ENCODE results near the gene SLC46A2. TPM values are rescaled to one million over a fixed set of nuclear protein-coding genes. Genes with fewer than 3 reads are reported as not detected.
A peak's percentile ranks its signal among the peaks of the same experiment; 100 is the strongest.

SLC46A2 gene
- total RNA-seq, 6 donors from 2014 or later = 9.1 to 23.6 (median 14.8) TPM

- no peak for TF ChIP-seq POLR2AphosphoS5 (IDR thresholded peaks at IDR 0.05)
- no peak for TF ChIP-seq CTCF (IDR thresholded peaks at IDR 0.05)
- no peak for TF ChIP-seq EP300 (IDR thresholded peaks at IDR 0.05)
- peak in 1 of 2 donors; percentile 18 for ATAC-seq (ENCODE audit: low FRiP score in 2 of 2)
- WGBS, 2 donors = 39 to 46% methylated on average over 6 of the region's 6 CpGs
Measured at GRCh38 chr9:112898872-112899311, 8.2 kb upstream of the SLC46A2 start.

GRCh38 chr9:112896131-112896530 lies 5.5 kb upstream of the SLC46A2 start:
- H3K27me3 ChIP-seq = no peaks in the 10 kb centered on the region
- H3K27ac ChIP-seq = no peak overlapping the region
- H3K36me3 ChIP-seq = no peaks in the 10 kb centered on the region
- H3K4me1 ChIP-seq = peaks cover 0 to 9% (median 6%) of the 10 kb centered on the region in 4 donors
- no peak for ATAC-seq (ENCODE audit: low FRiP score in 2 of 2)
- DNase-seq = no peak
- no peak overlapping the region for H3K4me3 ChIP-seq
- no peaks in the 10 kb centered on the region for H3K9me3 ChIP-seq
- TF ChIP-seq EP300 (IDR thresholded peaks at IDR 0.05) (no peak), CTCF (IDR thresholded peaks at IDR 0.05) (no peak), POLR2A (IDR thresholded peaks at IDR 0.05) (no peak), POLR2AphosphoS5 (IDR thresholded peaks at IDR 0.05) (no peak)
- WGBS, 2 donors = 38 to 42% methylated on average over 3 of the region's 3 CpGs

More at GRCh38 chr9:112898872-112899311, 8.2 kb upstream of the SLC46A2 start:
- no peak overlapping the region for H3K27ac ChIP-seq
- H3K4me1 ChIP-seq = peaks cover 0 to 4% (median 4%) of the 10 kb centered on the region in 4 donors
- H3K9me3 ChIP-seq = no peaks in the 10 kb centered on the region
- DNase-seq = no peak
- H3K36me3 ChIP-seq = no peaks in the 10 kb centered on the region
- no peak overlapping the region for H3K4me3 ChIP-seq
- H3K27me3 ChIP-seq = no peaks in the 10 kb centered on the region

- ATAC-seq (ENCODE audit: low FRiP score in 2 of 2) (peak in 1 of 2 donors; percentile 34), DNase-seq (no peak)
- Histone ChIP-seq H3K27me3 (no peaks in the 10 kb centered on the region), H3K27ac (peak overlapping the region in 3 of 4 donors; percentile 63 to 75 (median 70)), H3K36me3 (no peaks in the 10 kb centered on the region), H3K9me3 (no peaks in the 10 kb centered on the region), H3K4me3 (no peak overlapping the region), H3K4me1 (peaks cover 9 to 20% (median 18%) of the 10 kb centered on the region in 4 donors)
- 83 to 91% methylated on average over 1 of the region's 1 CpG for WGBS, 2 donors
- peak in 1 of 2 donors; percentile 22 for TF ChIP-seq POLR2AphosphoS5 (IDR thresholded peaks at IDR 0.05)
- no peak for TF ChIP-seq CTCF (IDR thresholded peaks at IDR 0.05)
- TF ChIP-seq EP300 (IDR thresholded peaks at IDR 0.05) = peak in 1 of 4 donors; percentile 19
Measured at GRCh38 chr9:112894699-112895098, 4.0 kb upstream of the SLC46A2 start.

- ATAC-seq (ENCODE audit: low FRiP score in 2 of 2) (no peak), DNase-seq (no peak)
- H3K4me1 ChIP-seq = peaks cover 9 to 21% (median 18%) of the 10 kb centered on the region in 4 donors
- H3K27ac ChIP-seq = peak overlapping the region in 3 of 4 donors; percentile 63 to 75 (median 70)
- no peaks in the 10 kb centered on the region for H3K27me3 ChIP-seq
- no peaks in the 10 kb centered on the region for H3K9me3 ChIP-seq
- TF ChIP-seq CTCF (IDR thresholded peaks at IDR 0.05) (no peak), POLR2A (IDR thresholded peaks at IDR 0.05) (no peak), EP300 (IDR thresholded peaks at IDR 0.05) (no peak), POLR2AphosphoS5 (IDR thresholded peaks at IDR 0.05) (no peak)
- WGBS, 2 donors = 100% methylated on average over 1 of the region's 1 CpG
- H3K36me3 ChIP-seq = no peaks in the 10 kb centered on the region
- H3K4me3 ChIP-seq = no peak overlapping the region
Measured at GRCh38 chr9:112894041-112894440, 3.4 kb upstream of the SLC46A2 start.

- 79 to 91% methylated on average over 2 of the region's 2 CpGs for WGBS, 2 donors
- peak overlapping the region in 2 of 4 donors; percentile 1 to 43 for H3K27ac ChIP-seq
- DNase-seq = no peak
Measured at GRCh38 chr9:112892981-112893380, 2.3 kb upstream of the SLC46A2 start.

More at GRCh38 chr9:112892981-112893380, 2.3 kb upstream of the SLC46A2 start:
- Histone ChIP-seq H3K36me3 (no peaks in the 10 kb centered on the region), H3K4me1 (peaks cover 9 to 24% (median 17%) of the 10 kb centered on the region in 4 donors), H3K4me3 (no peak overlapping the region), H3K27me3 (no peaks in the 10 kb centered on the region), H3K9me3 (no peaks in the 10 kb centered on the region)
- TF ChIP-seq CTCF (IDR thresholded peaks at IDR 0.05) (no peak), POLR2AphosphoS5 (IDR thresholded peaks at IDR 0.05) (no peak), POLR2A (IDR thresholded peaks at IDR 0.05) (no peak), EP300 (IDR thresholded peaks at IDR 0.05) (no peak)
- ATAC-seq (ENCODE audit: low FRiP score in 2 of 2) = no peak
